Breast epithelium (tissue), 3 donors: ENCODE results near the gene ADORA1.

Experiments
- POLR2A ChIP-seq: fragments of 450-650 bp; IDR thresholded peaks from one replicate; pipeline ENCODE4 v1.6.1; 2016; ENCODE audit warnings: antibody characterized with exemption, mild to moderate bottlenecking, moderate library complexity
- POLR2AphosphoS5 ChIP-seq, 3 donors: sonication (generic); formaldehyde crosslinking; IDR thresholded peaks; one replicate each; pipeline ENCODE4 v1.6.1; 2017; ENCODE audit warnings: antibody characterized with exemption in 3 of 3
- TF ChIP-seq, protein P1 (sequence below), 3 donors: fragments of 450-650 bp; IDR thresholded peaks; one replicate each; pipeline ENCODE4 v1.5.1; 2016 to 2017; ENCODE audit warnings: antibody characterized with exemption in 3 of 3, mild to moderate bottlenecking in 3 of 3, moderate library complexity in 3 of 3

DNA sequence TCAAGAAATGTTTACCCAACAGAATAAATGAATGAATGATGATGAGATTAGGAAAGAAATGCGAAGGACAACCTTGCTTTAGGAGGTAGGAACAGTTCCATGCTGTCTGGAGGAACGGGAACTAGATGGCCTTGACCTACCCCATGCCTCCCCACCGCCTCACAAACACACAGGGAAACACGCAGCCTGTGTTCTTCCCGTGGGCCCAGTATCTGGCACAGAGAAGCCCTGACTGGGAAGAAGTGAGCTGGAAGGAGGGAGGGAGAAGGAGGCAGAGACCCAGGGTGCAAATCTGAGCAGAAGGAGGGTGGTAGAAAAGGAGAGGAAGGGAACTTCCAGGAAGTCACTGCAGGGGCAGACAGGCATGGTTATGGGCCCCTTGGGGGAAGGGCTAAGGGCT, 3.5 kb upstream of the ADORA1 start:
- TF ChIP-seq POLR2A (no peak), POLR2AphosphoS5 (IDR thresholded peaks at IDR 0.05) (no peak)
- TF ChIP-seq, protein P1, sequence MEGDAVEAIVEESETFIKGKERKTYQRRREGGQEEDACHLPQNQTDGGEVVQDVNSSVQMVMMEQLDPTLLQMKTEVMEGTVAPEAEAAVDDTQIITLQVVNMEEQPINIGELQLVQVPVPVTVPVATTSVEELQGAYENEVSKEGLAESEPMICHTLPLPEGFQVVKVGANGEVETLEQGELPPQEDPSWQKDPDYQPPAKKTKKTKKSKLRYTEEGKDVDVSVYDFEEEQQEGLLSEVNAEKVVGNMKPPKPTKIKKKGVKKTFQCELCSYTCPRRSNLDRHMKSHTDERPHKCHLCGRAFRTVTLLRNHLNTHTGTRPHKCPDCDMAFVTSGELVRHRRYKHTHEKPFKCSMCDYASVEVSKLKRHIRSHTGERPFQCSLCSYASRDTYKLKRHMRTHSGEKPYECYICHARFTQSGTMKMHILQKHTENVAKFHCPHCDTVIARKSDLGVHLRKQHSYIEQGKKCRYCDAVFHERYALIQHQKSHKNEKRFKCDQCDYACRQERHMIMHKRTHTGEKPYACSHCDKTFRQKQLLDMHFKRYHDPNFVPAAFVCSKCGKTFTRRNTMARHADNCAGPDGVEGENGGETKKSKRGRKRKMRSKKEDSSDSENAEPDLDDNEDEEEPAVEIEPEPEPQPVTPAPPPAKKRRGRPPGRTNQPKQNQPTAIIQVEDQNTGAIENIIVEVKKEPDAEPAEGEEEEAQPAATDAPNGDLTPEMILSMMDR (IDR thresholded peaks at IDR 0.05) = no peak
